K562 (cell line): Measurements from ENCODE around the gene VPS13D. TPM values are rescaled to one million over a fixed set of nuclear protein-coding genes. Genes with fewer than 3 reads are reported as not detected.

ENCODE experiments used
- ATAC-seq: fragments of 200-7000 bp; cut with Tn5 transposase; 3 replicates; pipeline ENCODE4 v1.9.1; 2020; ENCODE audit warnings: moderate library complexity
- BruUV-seq: library from RNA; stranded (reverse); fragments of 400-500 nt; replicated peaks from 2 replicates; lab custom pipeline; 2021; lab: Mats Ljungman, UMichigan
- CTCF ChIA-PET: fragments of 300-600 bp; formaldehyde crosslinking; extraction: SDS; loops from one replicate; lab custom pipeline; 2021; ENCODE audit warnings: low intra/inter-chr PET ratio; lab: Yijun Ruan, JAX
- POLR2A ChIA-PET: fragments of 300-600, 350-650 bp; sonication (Branson Sonifier 250); formaldehyde crosslinking; extraction: SDS; loops from one replicate; lab custom pipeline; 2021; ENCODE audit warnings: antibody characterized with exemption, inconsistent platforms; lab: Yijun Ruan, JAX
- DNase-seq, 4 experiments: peaks; one replicate each; pipeline versions ENCODE4 v3.0.0 to v3.0.0-alpha.2; 2011 to 2018; ENCODE audit warnings: low spot score in 3 of 4, mixed read lengths in 3 of 4; ENCODE audit errors: extremely low read depth in 1 of 4
- FAIRE-seq: peaks from 2 replicates; lab custom pipeline; 2011; peaks lifted over from hg19 to GRCh38; lab: Jason Lieb, UNC
- H2AFZ ChIP-seq: 2 replicates; pipeline ENCODE4 v1.6.0; 2011; ENCODE audit warnings: low read depth, low read length, control low read depth, inconsistent platforms
- H3K27ac ChIP-seq: fragments of 200-600 bp; 3 replicates; pipeline ENCODE4 v1.8.0; 2011; ENCODE audit warnings: low read depth, mild to moderate bottlenecking, control low read depth, inconsistent platforms, low read length, moderate library complexity, mixed read lengths; ENCODE audit errors: extremely low read depth
- H3K27me3 ChIP-seq, 2 experiments: fragments of 300-600 bp in 1 of 2; 2 replicates in 1 of 2; 3 replicates in 1 of 2; pipeline versions ENCODE4 v1.6.0 to v1.8.0; 2011; ENCODE audit warnings: inconsistent platforms in 2 of 2, low read length in 2 of 2, mild to moderate bottlenecking in 1 of 2, mixed read lengths in 1 of 2, moderate library complexity in 1 of 2; ENCODE audit not compliant: control insufficient read depth in 2 of 2, insufficient read depth in 2 of 2
- H3K36me3 ChIP-seq: fragments of 300-600 bp; 3 replicates; pipeline ENCODE4 v1.8.0; 2011; ENCODE audit warnings: mild to moderate bottlenecking, low read length, inconsistent platforms; ENCODE audit not compliant: control insufficient read depth, insufficient read depth
- H3K4me1 ChIP-seq, 2 experiments: fragments of 200-600 bp in 1 of 2; replicated peaks in 1 of 2; 2 replicates in 1 of 2; 3 replicates in 1 of 2; pipeline versions ENCODE4 v1.5.1 to v1.8.0; 2011; ENCODE audit warnings: inconsistent platforms in 2 of 2, low read length in 2 of 2, mild to moderate bottlenecking in 1 of 2, mixed read lengths in 1 of 2, moderate library complexity in 1 of 2; ENCODE audit not compliant: control insufficient read depth in 2 of 2, insufficient read depth in 2 of 2
- H3K4me2 ChIP-seq: 2 replicates; pipeline ENCODE4 v1.6.1; 2011; ENCODE audit warnings: low read length, control low read depth, inconsistent platforms, mixed read lengths; ENCODE audit not compliant: insufficient read depth
- H3K4me3 ChIP-seq: fragments of 200-600 bp; sonication (generic), shearing (Covaris generic); 2 replicates; pipeline ENCODE4 v1.5.1; 2016; ENCODE audit warnings: control low read depth, inconsistent platforms
- H3K79me2 ChIP-seq: fragments of 200-600 bp; 3 replicates; pipeline ENCODE4 v1.8.0; 2011; ENCODE audit warnings: low read length, inconsistent platforms; ENCODE audit not compliant: control insufficient read depth, insufficient read depth
- H3K9ac ChIP-seq, 2 experiments: 2 replicates each; pipeline versions ENCODE4 v1.6.0 to v1.6.1; 2011; ENCODE audit warnings: low read depth in 2 of 2, low read length in 2 of 2, control low read depth in 1 of 2, inconsistent platforms in 1 of 2, mild to moderate bottlenecking in 1 of 2, mixed read lengths in 1 of 2; ENCODE audit not compliant: insufficient read depth in 1 of 2
- H3K9me1 ChIP-seq: one replicate; pipeline ENCODE4 v1.6.0; 2011; ENCODE audit warnings: inconsistent platforms, mild to moderate bottlenecking, low read length, moderate library complexity; ENCODE audit not compliant: control insufficient read depth, insufficient read depth
- H3K9me3 ChIP-seq: replicated peaks from 2 replicates; pipeline ENCODE4 v1.5.1; 2011; ENCODE audit warnings: low read depth, low read length, inconsistent platforms; ENCODE audit not compliant: control insufficient read depth, insufficient read depth
- H4K20me1 ChIP-seq: replicated peaks from 2 replicates; pipeline ENCODE4 v1.6.1; 2011; ENCODE audit warnings: low read length, inconsistent platforms, mixed read lengths; ENCODE audit not compliant: control insufficient read depth, insufficient read depth
- CC2D1A ChIP-seq: fragments of 450-650 bp; IDR thresholded peaks from 2 replicates; pipeline ENCODE4 v1.6.1; 2017; ENCODE audit warnings: mild to moderate bottlenecking
- E2F4 ChIP-seq: sonication (generic); formaldehyde crosslinking; IDR thresholded peaks from 2 replicates; pipeline ENCODE4 v1.8.0; 2022; ENCODE audit warnings: mild to moderate bottlenecking, low read depth, missing genetic modification reagents
- HDGF ChIP-seq: fragments of 450-650 bp; IDR thresholded peaks from 2 replicates; pipeline ENCODE4 v1.6.1; 2016
- IFI16 ChIP-seq: fragments of 250-450 bp; sonication (Bioruptor Pico); IDR thresholded peaks from 2 replicates; pipeline ENCODE4 v2.1.2; 2022; ENCODE audit warnings: mild to moderate bottlenecking, inconsistent platforms
- NFE2 ChIP-seq: IDR thresholded peaks from 2 replicates; pipeline ENCODE4 v1.6.1; 2014; ENCODE audit warnings: antibody characterized with exemption, low read depth
- RBM17 ChIP-seq: fragments of 200-400 bp; formaldehyde crosslinking; IDR thresholded peaks from 2 replicates; pipeline ENCODE4 v1.6.1; 2017; ENCODE audit warnings: low read depth, mild to moderate bottlenecking, low read length, borderline replicate concordance
- RBM25 ChIP-seq: fragments of 200-400 bp; formaldehyde crosslinking; IDR thresholded peaks from 2 replicates; pipeline ENCODE4 v1.6.1; 2018; ENCODE audit warnings: low read length, low read depth, moderate library complexity; ENCODE audit not compliant: severe bottlenecking
- ZNF121 ChIP-seq: sonication (generic); formaldehyde crosslinking; conservative IDR thresholded peaks from 2 replicates; pipeline ENCODE4 v1.8.0; 2022; ENCODE audit warnings: missing genetic modification reagents
- ZNF584 ChIP-seq: fragments of 200-800 bp; sonication (Bioruptor generic); IDR thresholded peaks from 2 replicates; pipeline ENCODE4 v1.6.1; 2016; ENCODE audit warnings: low read depth, mild to moderate bottlenecking, missing genetic modification characterization, missing compliant biosample characterization
- WGBS: fragments of 100-300 bp; shearing (Covaris generic); methylation state at CpG from one replicate; pipeline ENCODE4 v1.1.6; 2016; ENCODE audit warnings: low coverage, mixed read lengths; ENCODE audit not compliant: insufficient coverage; ENCODE audit errors: missing lambda C conversion rate; 5-methylcytosine and 5-hydroxymethylcytosine counted together
- in situ Hi-C: fragments of 300-500 bp; cut with MboI; formaldehyde crosslinking; loops from 4 replicates; pipeline ENCODE4 v1.15.0; 2018; ENCODE audit warnings: inconsistent platforms, mixed read lengths
- intact Hi-C: fragments of 100-400 bp; cut with micrococcal nuclease; formaldehyde crosslinking; loops from 2 replicates; pipeline ENCODE4 v1.14.2; 2022
- polyA plus RNA-seq, 8 experiments: library from polyadenylated mRNA; depleted of rRNA in 4 of 8; stranded (reverse) in 5 of 8; unstranded in 3 of 8; fragments of >200 nt; fragmentation: Nextera tagmentation in 2 of 8; fragmentation: Illumina TruSeq in 1 of 8; extraction: Ambion mirVana in 2 of 8; extraction: Trizol in 1 of 8; gene quantifications; 2 replicates each; pipeline versions ENCODE4 v1.2.1 to v1.2.3, GENCODE V29; 2011 to 2014; ENCODE audit warnings: inconsistent platforms in 1 of 8, missing spikeins in 1 of 8
- total RNA-seq, 7 experiments: library from RNA; depleted of rRNA in 6 of 7; stranded (reverse); fragments of >200 nt in 6 of 7; fragmentation: Illumina TruSeq in 2 of 7; extraction: Trizol in 2 of 7; gene quantifications; 2 replicates each; pipeline versions ENCODE4 v1.2.1 to v1.2.3, GENCODE V29; 2011 to 2021; ENCODE audit warnings: low replicate concordance in 1 of 7
- TF ChIP-seq, protein P1 (sequence below): fragments of 450-650 bp; IDR thresholded peaks from 2 replicates; pipeline ENCODE4 v1.6.1; 2016; ENCODE audit warnings: mild to moderate bottlenecking

VPS13D gene
- total and polyA plus RNA-seq, 9 of the 15 experiments (the other 6 are each of a cell fraction or from before 2014, with no cell fraction given) = 6.1 to 51.5 (median 38.5) TPM

DNA sequence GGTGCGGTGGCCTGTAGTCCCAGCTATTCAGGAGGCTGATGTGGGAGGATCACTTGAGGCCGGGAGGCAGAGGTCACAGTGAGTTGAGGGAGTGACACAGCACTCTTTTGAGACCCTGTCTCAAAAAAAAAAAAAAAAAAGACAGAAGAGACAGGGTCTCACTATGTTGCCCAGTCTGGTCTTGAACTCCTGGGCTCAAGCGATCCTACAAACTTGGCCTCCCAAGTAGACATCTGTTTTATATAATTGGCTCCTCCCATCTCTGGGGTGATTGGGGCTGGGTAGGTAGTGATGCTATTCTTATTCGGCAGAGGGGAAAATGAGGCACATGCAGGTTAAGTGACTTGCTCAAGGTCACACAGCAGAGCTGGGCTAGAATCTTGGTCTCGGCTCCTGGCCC lies 23.6 kb upstream of the VPS13D start:
- TF ChIP-seq RBM25 = peak; percentile 7
- no peak for TF ChIP-seq CC2D1A
- TF ChIP-seq ZNF121 = peak; percentile 95
- TF ChIP-seq NFE2 = peak; percentile 19; the same call in 1 of the 2 replicates
- DNase-seq (no peak), FAIRE-seq (no peak), ATAC-seq (no peak)
- WGBS = 53% methylated on average over 5 of the region's 5 CpGs
- BruUV-seq = no TSS peak
- Histone ChIP-seq H4K20me1 (0 out of 2 replicates have a peak, but pooled peaks cover 3% of the 10 kb centered on the region), H3K9me3 (no peaks in the 10 kb centered on the region), H3K4me3 (no peak overlapping the region), H3K27ac (no peak overlapping the region), H3K4me2 (no peak overlapping the region), H3K9ac (peak overlapping the region in 1 of 2 experiments; percentile 4; a peak in 1 of 4 replicates), H3K27me3 (no peaks in the 10 kb centered on the region), H3K36me3 (peaks cover 40% of the 10 kb centered on the region; the same call in 2 of the 3 replicates), H2AFZ (no peak overlapping the region), H3K4me1 (peaks cover 15 to 33% of the 10 kb centered on the region in 2 experiments; a peak in 4 of 5 replicates), H3K9me1 (no peaks in the 10 kb centered on the region), H3K79me2 (no peaks in the 10 kb centered on the region)
- in situ Hi-C loops (no loop called here), intact Hi-C loops (loop anchor here (5.0 kb wide), 1 partner anchor 44 kb away; no protein-coding TSS in a partner anchor)
- ChIA-PET POLR2A (interaction anchor here (0.7 kb wide), 1 partner anchor 80 kb away, joined by 3 read pairs; no protein-coding TSS in a partner anchor), CTCF (interaction anchor here (7.6 kb wide), 1 partner anchor 81 kb away, joined by 195 read pairs; no protein-coding TSS in a partner anchor)

DNA sequence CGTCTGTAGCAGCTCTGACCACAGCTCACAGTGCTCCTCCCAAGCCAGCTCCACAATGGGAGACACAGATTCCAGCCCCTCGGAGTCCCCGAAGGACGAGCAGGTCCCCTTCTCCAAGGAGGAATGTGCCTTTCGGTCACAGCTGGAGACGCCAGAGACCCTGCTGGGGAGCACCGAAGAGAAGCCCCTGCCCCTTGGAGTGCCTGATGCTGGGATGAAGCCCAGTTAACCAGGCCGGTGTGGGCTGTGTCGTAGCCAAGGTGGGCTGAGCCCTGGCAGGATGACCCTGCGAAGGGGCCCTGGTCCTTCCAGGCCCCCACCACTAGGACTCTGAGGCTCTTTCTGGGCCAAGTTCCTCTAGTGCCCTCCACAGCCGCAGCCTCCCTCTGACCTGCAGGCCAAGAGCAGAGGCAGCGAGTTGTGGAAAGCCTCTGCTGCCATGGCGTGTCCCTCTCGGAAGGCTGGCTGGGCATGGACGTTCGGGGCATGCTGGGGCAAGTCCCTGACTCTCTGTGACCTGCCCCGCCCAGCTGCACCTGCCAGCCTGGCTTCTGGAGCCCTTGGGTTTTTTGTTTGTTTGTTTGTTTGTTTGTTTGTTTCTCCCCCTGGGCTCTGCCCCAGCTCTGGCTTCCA lies 22.9 kb upstream of the VPS13D start:
- Histone ChIP-seq H3K4me1 (peaks cover 15 to 30% of the 10 kb centered on the region in 2 experiments; a peak in 4 of 5 replicates), H3K9ac (no peak overlapping the region), H3K9me3 (no peaks in the 10 kb centered on the region), H3K36me3 (peaks cover 33% of the 10 kb centered on the region; the same call in 2 of the 3 replicates), H3K9me1 (no peaks in the 10 kb centered on the region), H3K27ac (no peak overlapping the region), H2AFZ (no peak overlapping the region), H3K4me2 (no peak overlapping the region), H3K27me3 (no peaks in the 10 kb centered on the region), H4K20me1 (0 out of 2 replicates have a peak, but pooled peaks cover 3% of the 10 kb centered on the region), H3K79me2 (no peaks in the 10 kb centered on the region), H3K4me3 (no peak overlapping the region)
- intact Hi-C loops (loop anchor here (5.0 kb wide), 1 partner anchor 45 kb away; no protein-coding TSS in a partner anchor), in situ Hi-C loops (no loop called here)
- BruUV-seq = no TSS peak
- ATAC-seq (no peak), FAIRE-seq (no peak), DNase-seq (no peak)
- 73% methylated on average over 17 of the region's 17 CpGs for WGBS
- ChIA-PET CTCF (interaction anchor here (7.6 kb wide), 1 partner anchor 82 kb away, joined by 195 read pairs; no protein-coding TSS in a partner anchor), POLR2A (interaction anchor here (0.7 to 1.4 kb wide), 3 partner anchors 12 to 82 kb away, joined by 3 to 6 read pairs (median 3); no protein-coding TSS in a partner anchor)
- no peak for TF ChIP-seq IFI16 (CRISPR knock-in tag)
- TF ChIP-seq E2F4 (CRISPR knock-in tag) = no peak
- TF ChIP-seq, protein P1, sequence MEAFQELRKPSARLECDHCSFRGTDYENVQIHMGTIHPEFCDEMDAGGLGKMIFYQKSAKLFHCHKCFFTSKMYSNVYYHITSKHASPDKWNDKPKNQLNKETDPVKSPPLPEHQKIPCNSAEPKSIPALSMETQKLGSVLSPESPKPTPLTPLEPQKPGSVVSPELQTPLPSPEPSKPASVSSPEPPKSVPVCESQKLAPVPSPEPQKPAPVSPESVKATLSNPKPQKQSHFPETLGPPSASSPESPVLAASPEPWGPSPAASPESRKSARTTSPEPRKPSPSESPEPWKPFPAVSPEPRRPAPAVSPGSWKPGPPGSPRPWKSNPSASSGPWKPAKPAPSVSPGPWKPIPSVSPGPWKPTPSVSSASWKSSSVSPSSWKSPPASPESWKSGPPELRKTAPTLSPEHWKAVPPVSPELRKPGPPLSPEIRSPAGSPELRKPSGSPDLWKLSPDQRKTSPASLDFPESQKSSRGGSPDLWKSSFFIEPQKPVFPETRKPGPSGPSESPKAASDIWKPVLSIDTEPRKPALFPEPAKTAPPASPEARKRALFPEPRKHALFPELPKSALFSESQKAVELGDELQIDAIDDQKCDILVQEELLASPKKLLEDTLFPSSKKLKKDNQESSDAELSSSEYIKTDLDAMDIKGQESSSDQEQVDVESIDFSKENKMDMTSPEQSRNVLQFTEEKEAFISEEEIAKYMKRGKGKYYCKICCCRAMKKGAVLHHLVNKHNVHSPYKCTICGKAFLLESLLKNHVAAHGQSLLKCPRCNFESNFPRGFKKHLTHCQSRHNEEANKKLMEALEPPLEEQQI = no peak
- no peak for TF ChIP-seq HDGF
- no peak for TF ChIP-seq RBM17
- no peak for TF ChIP-seq ZNF584 (CRISPR knock-in tag)
